SIG-M5 (cell line): Measurements from ENCODE around the gene ANKRD9.
"Not testable (repeated sequence)": the region's sequence is repeated elsewhere in the genome, so short reads cannot be mapped to it uniquely, and the experiment has no call there.

Experiments
- DNase-seq: peaks from one replicate; lab custom pipeline; 2025; lab: John Stamatoyannopoulos, UW

ANKRD9 gene, protein sequence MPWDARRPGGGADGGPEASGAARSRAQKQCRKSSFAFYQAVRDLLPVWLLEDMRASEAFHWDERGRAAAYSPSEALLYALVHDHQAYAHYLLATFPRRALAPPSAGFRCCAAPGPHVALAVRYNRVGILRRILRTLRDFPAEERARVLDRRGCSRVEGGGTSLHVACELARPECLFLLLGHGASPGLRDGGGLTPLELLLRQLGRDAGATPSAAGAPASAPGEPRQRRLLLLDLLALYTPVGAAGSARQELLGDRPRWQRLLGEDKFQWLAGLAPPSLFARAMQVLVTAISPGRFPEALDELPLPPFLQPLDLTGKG

DNA sequence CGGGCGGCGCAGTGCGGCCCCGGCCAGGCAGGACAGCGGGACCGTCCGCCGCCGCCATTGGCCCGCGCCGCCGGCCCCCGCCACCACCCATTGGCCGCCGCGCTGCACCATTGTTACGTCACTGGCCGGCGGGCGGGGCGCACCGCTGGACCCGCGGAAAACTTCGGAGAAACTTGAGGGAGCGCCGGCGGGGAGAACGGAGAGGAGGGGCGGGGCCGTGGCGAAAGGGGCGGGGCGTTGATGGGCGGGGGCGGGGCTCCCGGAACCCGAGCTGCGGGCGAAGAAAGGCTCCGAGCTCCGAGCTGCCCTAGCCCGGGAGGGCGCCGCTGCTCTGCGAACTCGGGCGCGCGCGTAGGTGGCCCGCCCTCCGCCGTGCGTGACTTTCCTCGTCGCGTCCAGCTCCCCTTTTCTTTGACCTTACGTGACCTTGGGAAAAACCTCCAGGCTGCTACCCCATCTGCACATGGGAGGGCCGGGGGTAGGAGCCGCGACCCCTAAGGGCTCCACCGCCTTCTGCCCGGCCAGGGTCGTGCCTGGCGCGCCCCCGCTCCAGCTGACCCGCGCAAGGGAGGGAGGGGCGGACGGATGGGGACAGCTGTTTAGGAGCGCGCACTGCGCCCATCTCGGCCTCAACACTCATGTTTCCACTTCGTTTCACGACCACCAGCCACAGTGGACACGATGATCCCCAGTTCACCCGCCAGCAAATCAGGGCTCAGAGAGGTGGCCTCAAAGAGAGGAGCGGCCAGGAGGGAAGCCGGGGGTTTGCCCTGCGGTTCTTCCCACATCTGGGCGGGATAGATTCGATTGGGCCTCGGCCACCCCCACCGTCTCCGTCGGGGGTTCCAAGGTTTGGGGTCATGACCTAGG, at the start of gene ANKRD9:
Gene ANKRD9, minus strand, starts transcription at position 31 of the 870 bp plus-strand sequence. CDS start 1,887 bp downstream, outside the sequence.
- DNase-seq = peak; percentile 44

DNA sequence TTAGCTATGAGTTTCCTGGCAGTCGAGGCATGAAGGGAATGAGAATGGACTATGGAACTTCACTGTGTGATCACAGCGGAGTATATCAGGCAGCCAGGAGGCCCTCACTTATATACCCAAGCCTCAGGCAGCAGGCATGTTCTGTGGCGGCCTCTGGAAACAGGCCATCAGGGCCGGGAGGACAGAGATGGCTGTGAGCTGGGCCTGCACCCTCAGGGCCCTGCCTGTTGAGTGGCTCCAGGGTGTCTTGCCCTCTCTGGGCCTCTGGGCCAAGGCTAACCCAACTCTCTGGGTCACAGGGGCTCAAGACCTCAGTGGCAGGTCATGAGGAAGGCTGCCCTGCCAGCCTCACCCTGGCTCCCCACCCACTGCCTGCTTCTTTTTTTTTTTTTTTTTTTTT, 49.0 kb upstream of the ANKRD9 start:
- DNase-seq = no peak

DNA sequence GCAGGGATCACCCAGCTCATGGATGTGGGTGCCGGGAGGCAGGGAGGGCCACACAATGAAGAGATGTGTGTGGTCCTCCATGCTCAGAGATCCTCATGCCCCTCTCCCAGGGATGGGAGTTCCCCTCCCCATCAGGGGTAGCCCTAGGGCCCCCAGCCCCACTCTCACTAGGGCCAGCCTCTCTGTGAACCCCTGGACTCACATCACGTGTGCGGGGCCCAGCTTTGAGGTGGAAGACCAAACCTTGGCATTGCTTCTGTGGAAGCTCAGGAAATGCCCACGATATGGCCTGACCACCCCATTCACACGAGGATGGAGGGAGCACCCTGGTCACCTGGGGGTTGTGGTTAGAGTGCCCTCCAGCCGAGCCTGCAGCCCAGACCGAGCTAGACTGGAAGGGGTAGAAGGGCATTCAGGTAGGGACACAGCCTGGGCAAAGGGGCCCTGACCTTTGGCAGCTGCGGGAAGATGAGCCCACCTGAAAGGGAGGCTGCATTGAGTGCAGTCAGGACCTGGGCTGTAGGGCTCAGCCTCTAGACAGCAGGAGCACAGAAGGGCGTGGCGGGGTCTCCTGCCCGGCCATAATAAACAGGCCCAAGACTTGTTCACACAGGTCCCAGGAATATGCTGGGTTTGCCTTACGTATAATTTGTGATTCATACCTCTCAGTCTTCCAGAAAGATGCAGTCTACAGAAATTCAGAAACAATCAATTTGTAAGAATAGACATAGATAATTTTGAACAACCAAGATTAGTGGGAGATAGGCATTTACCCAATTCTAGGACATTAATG, 48.1 kb upstream of the ANKRD9 start:
- DNase-seq = no peak

DNA sequence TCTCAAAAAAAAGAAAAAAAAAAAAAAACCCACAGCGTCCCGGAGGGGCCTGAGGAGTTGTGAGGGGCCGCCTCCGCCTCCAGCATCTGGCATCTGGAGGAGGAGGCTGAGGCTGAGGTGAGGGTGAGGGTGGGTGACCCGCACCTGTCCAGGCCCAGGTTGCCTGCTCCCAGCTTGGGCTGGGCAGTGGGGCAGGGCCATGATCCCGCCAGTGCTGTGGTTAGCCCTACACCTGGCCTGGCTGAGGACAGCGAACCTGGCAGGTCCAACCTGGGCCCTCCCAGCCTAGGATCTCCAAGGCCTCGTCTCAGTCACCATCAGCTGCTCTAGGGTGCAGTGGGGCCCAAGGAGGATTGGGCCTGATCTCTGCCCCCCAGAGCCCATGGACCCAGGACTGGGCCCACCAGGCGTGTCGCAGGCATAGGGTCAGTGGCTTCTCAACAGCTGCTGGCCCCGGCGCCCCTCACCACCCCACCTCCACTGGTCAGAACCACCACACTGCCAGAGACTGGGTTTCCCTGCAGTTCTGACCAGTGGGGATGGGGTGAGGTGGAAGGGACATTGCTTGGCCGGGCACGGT, 46.6 kb upstream of the ANKRD9 start:
- DNase-seq = no peak

DNA sequence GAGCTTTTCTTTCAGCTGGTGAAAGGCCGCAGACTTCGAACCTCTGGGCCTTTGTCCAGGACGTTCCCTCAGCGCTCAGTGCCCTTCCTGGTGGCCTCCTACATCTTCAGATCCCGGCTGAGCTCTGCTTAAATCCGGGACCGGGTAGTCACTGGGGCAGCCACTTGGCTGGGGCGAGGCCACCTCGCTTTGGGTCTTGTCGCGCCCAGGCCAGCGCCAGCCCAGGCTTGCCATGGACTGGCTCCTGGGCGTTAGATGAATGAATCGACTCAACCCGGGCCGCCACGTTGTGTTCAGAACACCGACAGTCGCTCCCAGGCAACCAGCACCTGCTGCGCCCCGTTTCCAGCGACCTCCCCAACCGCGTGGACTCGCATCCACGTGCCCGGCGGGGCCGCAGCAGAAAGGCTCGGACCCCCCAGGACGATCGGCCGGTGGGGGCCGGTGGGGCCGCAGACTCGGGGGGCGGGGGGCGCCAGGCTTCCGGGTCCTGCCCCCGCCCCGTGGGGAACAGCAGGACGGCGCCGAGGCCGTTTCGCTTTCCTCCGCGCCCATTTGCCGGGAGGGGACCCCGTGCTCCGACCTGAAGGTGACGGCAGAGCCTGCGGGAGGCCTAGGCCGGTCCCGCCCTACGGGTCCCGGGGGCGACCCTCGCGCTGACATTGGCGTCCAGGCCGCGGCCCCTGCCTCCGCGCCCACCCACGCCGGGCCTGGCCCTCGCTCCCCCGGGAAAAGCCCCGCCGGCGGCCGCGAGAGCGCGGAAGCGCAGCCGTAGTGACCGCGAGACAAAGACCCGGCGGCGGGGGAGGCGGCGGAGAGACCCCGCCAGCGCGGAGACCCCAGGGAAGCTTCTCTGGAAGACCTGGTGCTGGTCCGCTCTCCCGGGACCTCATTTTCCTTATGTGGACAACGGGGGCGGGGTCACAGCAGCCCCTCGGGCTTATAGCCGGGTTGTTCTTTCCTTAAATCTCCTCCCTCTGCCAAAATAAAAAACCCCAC, 45.5 kb upstream of the ANKRD9 start:
- no peak for DNase-seq

DNA sequence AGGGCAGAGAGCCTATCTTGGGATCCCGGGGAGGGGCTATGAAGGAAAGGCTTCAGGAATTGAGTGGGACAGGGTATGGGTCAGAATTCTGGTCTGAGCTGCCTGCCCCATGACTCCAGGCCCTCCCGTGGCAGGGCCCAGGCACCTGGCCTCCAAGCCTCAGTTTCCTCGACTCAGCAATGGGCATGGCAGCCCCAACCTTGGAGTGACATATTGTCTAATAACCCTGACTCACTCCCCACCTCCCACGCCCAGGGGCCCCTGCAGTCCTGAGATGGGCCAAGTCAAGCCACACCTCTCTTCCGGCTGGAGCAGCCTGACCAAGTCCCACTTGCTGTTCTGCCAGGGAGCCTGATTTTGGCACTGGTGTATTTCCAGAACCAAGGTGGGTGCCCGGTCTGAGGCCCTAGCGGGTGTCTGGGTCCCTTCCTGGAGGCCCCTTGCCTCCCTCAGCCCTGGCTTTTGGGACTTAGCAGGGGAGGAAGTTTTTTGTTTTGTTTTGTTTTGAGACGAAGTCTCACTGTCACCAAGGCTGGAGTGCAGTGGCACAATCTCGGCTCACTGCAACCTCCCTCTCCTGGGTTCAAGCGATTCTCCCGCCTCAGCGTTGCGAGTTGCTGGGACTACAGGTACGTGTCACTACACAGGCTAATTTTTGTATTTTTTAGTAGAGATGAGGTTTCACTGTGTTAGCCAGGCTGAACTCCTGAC, 42.6 kb upstream of the ANKRD9 start:
- no peak for DNase-seq

DNA sequence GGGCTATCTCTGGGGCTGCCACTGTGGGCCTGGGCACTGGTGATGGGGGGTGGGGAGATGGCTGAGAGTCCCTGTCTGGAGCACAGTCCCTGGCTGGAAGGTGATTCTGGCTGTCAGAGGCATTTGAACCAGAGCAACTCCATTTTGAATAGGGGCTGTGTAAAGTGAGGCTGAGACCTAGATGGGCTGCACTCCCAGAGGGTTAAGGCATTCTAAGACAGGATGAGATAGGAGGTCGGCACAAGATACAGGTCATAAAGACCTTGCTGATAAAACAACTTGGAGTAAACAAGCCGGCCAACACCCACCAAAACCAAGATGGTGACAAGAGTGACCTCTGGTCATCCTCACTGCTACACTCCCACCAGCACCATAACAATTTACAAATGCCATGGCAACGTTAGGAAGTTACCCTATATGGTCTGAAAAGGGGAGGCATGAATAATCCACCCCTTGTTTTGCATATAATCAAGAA, 41.4 kb upstream of the ANKRD9 start:
- not testable (repeated sequence) for DNase-seq

DNA sequence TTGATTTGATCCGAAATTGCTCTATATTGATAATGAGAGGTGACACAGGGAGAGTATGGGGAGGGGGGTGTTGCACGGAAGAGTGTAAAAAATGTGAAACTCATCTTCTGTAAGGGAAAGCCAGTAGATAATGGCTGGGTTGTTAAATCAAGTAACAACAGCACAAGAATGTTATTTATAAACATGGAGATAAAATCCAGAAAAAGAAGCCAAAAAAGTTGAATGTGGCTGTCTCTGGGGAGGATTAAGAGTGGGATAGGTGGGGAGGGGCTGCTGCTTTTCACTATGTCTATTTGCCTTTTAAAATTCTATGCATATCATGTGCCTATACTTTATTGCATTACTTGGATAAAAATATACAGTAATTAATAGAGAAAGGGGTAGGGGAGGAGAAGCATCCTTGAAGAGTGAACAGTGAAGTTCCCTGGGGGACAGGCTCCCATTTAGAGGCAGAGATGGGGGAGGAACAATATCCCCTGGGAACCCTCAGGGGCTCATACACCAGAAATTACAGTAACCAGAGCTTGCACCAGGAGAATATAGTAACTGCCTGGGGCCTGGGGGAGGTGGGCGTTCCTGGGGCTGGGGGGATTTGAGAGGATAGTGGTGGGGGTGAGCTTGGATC, 39.2 kb upstream of the ANKRD9 start:
- DNase-seq = no peak

DNA sequence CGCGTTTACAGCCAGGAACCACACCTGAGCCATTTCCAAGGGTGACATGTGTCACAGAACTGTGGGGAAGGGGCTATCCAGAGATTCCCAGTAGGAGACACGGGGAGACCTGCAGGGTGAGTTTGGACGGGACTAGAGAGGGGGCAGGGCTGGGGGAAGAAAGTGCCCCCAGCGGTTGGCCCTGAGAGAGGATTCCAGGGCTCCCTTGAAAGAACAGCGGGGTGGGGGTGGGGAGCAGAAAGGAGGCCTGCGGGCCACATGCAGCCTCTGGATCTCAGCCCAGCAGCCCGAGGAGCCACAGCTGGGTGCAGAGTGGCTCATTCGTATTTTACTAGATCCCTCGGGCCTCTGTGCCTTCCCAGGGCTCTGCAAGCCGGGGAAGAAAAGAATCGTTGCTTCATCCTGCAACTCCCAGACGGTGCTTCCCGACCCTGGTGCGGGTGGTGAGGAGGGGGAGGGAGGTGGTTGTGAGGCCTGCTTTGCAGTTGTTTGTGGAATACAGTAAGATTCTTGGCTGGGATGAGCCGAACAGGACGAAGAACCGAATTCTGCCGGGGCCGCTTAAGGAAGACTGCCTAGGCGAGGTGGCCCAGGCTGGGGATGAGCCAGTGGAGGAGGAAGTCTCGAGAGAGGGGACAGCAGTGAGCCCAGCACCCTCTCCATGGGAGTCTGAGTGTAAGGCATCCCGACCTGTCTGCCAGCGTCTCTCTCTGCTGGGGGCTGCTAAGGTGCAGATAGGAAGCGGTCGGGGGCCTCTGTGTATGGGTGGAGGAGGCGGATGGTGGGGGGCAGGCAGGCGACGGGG, 36.1 kb upstream of the ANKRD9 start:
- DNase-seq = no peak

DNA sequence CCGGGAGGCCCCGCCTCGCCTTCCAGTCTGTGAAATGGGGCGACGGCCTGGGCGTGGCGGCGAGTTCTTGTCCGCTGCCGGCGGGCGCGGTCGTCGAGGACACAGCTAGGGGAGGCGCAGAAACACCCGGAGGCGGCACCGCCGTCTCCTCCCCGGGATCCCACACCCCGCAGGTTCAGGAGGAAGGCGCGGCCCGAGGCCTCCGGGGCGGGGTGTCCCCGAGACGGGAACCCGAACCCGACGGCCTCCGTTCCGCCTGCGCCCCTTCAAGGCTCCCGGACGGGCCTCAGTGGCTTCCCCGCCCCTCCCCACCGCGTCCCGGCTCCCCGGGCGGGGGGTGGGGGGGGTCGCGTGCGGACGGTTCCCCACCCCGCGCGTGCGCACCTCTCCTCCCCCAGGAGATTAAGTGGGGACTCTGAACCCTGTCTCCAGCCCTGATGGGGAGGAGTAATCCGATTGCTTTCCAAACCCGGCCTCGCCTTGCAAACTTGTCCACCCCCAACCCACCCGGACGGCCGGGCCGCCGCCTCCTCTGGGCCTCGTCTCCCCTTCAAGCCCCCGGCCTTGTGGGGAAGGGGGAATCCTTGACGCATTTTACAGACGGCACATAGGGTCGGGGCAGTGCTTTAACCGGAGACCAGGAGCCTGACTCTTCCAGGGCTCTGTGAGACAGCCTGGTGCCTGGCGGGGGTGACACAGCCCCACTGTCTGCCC, 35.3 kb upstream of the ANKRD9 start:
- no peak for DNase-seq

DNA sequence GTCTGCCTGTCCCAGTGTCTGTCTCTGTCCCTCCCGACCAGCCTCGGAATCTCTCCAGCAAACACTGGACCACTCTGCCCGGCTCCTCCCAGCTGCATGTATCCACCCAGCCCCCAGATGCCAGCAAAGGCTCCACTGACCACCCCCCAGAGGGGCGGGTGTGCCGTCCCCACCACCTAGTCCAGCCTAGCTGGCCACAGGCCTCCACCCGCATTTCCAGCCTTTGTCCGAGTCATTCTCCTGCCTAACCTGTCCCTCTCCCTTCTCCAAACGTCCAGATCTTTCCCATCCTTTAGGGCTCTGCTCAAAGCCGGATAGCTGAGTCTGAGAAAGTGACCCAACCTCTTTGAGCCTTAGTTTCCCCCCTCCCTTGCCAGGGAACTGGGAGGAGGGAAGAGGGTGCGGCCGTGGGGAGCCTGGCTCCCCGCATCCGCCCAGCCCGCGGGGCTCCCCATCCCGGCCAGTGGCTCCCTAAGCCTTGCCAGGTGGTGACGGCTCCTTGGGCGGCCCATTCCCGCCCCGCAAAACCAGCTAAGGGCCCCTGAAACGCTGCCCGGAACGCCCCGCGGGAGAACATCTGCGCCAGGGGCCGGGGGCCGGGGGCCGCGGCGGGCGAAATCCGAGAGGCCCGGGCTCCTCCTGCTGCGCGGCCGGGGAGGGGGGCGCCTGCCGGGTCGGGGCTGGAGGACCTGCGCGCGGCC, 34.6 kb upstream of the ANKRD9 start:
- DNase-seq = no peak

DNA sequence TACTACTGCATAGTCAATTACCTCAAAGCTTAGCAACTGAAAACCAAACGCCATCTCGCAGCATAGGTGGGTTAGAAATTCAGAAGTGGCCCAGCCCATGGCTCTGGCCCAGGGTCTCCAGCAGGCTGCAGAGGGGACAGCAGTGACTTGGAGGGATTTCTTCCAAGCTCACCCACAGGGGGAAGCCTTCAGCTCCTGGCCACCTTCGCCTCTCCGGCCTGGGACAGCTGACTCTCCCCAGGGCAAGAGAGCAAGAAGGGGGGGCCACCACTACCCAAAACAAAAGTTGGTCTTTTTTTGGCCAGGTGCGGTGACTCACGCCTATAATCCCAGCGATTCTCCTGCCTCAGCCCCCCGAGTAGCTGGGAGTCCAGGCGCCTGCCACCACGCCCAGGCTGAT, 32.2 kb upstream of the ANKRD9 start:
- DNase-seq = no peak

DNA sequence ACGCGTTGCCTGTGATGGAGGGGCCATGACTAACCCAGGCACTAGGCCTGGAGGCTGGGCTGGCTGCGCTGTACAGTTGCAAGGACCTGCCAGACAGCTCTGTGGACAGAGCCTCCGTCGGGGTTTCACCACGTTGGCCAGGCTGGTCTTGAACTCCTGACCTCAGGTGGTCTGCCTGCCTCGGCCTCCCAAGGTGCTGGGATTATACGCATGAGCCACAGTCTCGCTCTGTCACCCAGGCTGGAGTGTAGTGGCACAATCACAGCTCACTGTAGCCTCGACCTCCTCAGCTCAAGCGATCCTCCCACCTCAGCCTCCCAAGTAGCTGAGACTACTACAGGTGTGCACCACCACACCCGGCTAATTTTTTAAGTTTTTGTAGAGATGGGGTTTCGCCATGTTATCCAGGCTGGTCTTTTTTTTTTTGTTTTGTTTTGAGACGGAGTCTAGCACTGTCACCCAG, 31.5 kb upstream of the ANKRD9 start:
- not testable (repeated sequence) for DNase-seq

DNA sequence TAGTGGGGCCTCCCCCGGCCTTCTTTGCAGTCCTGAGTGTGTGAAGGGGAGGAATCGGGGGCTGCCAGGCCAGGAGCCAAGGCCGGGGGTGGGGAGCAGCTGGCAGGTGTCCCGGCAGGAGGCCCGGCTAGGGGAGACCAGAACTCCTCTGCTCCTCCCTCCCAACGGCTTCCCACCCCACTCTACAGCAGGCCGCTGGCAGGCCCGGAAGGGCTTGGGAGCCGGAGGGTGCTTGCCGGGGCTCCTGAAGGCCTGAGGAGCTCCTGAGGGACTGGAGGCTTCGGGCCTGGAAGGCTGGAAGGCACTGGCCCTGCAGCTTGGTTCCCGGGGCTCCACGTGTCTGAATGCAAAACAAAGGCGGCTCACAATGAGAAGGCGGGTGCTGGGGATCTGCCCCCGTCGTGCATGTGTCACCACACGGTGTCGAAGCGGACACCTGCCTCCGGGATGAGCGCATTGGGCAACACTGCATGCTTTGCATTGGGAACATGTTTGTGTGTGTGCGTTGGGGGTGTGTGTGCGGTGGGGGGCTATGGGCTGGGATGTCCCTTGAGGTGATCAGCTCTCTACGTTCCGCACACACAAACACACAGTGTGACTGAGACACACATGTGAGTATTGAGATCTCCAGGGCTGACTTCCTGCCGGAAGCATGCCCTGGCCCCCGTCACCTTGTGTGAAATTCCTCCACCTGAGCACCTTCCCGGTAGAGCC, 30.9 kb upstream of the ANKRD9 start:
- no peak for DNase-seq

DNA sequence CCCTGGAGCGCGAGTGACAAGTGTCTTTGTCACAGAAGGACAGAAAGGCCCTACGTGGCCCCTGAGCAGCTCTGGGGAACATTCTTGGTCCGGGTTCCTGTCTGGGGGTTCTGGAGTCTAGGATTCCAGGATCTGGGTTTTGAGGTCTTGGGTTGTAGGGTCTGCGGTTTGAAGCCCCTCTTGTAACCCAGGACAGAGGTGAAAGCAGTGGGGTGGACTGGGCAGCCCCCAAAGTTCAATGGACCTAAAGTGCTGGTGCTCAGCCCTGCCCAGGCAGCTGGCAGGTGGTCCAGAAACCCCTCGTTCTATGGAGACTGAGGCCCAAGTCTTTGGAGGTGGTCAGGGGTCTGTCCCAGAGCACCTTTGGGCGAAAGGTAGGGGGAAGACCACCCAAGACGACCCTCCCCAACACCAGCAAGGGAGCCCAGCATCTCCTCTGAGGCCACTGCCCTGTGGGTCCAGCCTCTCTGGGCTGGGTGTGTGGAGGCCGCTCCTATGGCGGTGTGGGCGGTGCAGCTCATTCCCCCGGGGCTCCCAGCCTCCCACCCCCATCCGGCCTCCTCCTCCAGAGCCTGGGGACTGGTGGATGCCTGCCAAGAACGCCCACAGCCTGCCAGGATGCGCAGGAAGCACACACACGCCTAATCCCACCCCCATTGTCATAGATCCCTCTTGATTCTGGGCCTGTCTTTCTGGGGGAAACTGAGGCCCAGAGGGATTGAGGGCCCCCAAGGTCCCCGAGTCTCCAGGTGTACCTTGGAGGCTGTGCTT, 30.2 kb upstream of the ANKRD9 start:
- DNase-seq = no peak
